Ishikawa (cell line): ENCODE measurements around the gene ATP11A.

Experiments used
- EP300 ChIP-seq: IDR thresholded peaks from 2 replicates; pipeline ENCODE4 v1.6.1; 2012; ENCODE audit warnings: borderline replicate concordance
- USF1 ChIP-seq: IDR thresholded peaks from 2 replicates; pipeline ENCODE4 v1.6.1; 2012

GRCh38 chr13:112779856-112780604 is 90.2 kb downstream of the ATP11A start:
- no peak for TF ChIP-seq USF1
- no peak for TF ChIP-seq EP300
